Measurements from ENCODE around the gene SPATA2L.

GRCh38 chr16:89695875-89696669, 5.4 kb downstream of the SPATA2L start:
- TF ChIP-seq POLR2A (IDR thresholded peaks at IDR 0.05) (no peak), POLR2AphosphoS5 (IDR thresholded peaks at IDR 0.05) (no peak), EP300 (IDR thresholded peaks at IDR 0.05) (no peak)
- TF ChIP-seq, protein P1, sequence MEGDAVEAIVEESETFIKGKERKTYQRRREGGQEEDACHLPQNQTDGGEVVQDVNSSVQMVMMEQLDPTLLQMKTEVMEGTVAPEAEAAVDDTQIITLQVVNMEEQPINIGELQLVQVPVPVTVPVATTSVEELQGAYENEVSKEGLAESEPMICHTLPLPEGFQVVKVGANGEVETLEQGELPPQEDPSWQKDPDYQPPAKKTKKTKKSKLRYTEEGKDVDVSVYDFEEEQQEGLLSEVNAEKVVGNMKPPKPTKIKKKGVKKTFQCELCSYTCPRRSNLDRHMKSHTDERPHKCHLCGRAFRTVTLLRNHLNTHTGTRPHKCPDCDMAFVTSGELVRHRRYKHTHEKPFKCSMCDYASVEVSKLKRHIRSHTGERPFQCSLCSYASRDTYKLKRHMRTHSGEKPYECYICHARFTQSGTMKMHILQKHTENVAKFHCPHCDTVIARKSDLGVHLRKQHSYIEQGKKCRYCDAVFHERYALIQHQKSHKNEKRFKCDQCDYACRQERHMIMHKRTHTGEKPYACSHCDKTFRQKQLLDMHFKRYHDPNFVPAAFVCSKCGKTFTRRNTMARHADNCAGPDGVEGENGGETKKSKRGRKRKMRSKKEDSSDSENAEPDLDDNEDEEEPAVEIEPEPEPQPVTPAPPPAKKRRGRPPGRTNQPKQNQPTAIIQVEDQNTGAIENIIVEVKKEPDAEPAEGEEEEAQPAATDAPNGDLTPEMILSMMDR (IDR thresholded peaks at IDR 0.05), result no peak

Measured in stomach (tissue), 4 donors.